Sigmoid colon (tissue), 4 donors: ENCODE data around the gene TTC39A.

Experiments
- POLR2A ChIP-seq, 2 donors: fragments of 450-650 bp; IDR thresholded peaks; one replicate each; pipeline ENCODE4 v1.6.1; 2016; ENCODE audit warnings: antibody characterized with exemption in 2 of 2, mild to moderate bottlenecking in 2 of 2, moderate library complexity in 2 of 2
- POLR2AphosphoS5 ChIP-seq, 4 donors: sonication (generic); formaldehyde crosslinking; IDR thresholded peaks; one replicate each; pipeline ENCODE4 v1.6.1; 2017; ENCODE audit warnings: antibody characterized with exemption in 4 of 4
- TF ChIP-seq, protein P1 (sequence below), 4 experiments: fragments of 450-650 bp in 3 of 4; fragments of 200-600 bp in 1 of 4; IDR thresholded peaks; one replicate each; pipeline ENCODE4 v1.5.1; 2016 to 2019; ENCODE audit warnings: antibody characterized with exemption in 4 of 4, mild to moderate bottlenecking in 3 of 4, moderate library complexity in 2 of 4

DNA sequence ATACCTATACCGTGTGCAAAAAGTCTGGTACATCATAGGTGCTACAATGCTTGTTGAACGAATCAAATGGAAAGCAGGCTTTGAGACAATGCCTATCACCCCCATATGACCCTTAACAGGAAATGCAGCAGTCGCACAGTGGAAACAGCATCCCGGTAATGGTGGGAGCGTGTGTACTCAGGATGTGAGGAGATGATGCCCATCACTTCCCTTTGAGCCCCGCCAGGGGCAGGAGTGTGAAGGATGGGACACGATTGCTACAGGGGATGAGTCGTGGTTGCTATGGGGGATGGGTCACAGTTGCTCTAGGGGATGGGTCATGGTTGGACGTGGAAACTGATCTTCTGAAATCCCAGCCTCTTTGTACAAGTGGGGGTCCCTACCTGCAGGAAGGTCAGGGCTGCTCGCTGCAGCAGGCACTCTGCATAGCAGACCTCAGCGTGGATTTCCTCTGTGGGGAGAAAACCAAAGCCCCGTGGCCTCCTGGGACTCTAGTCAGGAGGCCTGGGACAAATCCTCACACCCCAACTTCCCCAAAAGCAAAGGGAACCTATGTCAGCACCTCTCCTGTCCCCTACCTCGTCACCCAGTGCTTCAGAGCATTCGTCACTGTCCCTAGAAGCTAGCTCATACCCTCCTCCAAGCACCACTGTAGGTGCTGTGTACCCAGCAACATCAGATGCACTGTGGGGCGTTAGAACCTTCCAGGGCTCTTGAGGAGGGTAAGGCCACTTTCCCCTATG, 19.3 kb downstream of the TTC39A start:
- TF ChIP-seq, protein P1, sequence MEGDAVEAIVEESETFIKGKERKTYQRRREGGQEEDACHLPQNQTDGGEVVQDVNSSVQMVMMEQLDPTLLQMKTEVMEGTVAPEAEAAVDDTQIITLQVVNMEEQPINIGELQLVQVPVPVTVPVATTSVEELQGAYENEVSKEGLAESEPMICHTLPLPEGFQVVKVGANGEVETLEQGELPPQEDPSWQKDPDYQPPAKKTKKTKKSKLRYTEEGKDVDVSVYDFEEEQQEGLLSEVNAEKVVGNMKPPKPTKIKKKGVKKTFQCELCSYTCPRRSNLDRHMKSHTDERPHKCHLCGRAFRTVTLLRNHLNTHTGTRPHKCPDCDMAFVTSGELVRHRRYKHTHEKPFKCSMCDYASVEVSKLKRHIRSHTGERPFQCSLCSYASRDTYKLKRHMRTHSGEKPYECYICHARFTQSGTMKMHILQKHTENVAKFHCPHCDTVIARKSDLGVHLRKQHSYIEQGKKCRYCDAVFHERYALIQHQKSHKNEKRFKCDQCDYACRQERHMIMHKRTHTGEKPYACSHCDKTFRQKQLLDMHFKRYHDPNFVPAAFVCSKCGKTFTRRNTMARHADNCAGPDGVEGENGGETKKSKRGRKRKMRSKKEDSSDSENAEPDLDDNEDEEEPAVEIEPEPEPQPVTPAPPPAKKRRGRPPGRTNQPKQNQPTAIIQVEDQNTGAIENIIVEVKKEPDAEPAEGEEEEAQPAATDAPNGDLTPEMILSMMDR (IDR thresholded peaks at IDR 0.05), result no peak
- TF ChIP-seq POLR2A (IDR thresholded peaks at IDR 0.05) (no peak), POLR2AphosphoS5 (IDR thresholded peaks at IDR 0.05) (no peak)
